Activated CD4-positive, alpha-beta T cell treated with anti-CD3 and anti-CD28 coated beads for 24 hours (primary cell): ENCODE measurements around the gene RSL24D1.

Source experiments
- DNase-seq, 2 donors: peaks; one replicate each; pipeline ENCODE4 v3.0.0-alpha.2; 2020; ENCODE audit warnings: low read depth in 2 of 2

The RSL24D1 gene

DNA sequence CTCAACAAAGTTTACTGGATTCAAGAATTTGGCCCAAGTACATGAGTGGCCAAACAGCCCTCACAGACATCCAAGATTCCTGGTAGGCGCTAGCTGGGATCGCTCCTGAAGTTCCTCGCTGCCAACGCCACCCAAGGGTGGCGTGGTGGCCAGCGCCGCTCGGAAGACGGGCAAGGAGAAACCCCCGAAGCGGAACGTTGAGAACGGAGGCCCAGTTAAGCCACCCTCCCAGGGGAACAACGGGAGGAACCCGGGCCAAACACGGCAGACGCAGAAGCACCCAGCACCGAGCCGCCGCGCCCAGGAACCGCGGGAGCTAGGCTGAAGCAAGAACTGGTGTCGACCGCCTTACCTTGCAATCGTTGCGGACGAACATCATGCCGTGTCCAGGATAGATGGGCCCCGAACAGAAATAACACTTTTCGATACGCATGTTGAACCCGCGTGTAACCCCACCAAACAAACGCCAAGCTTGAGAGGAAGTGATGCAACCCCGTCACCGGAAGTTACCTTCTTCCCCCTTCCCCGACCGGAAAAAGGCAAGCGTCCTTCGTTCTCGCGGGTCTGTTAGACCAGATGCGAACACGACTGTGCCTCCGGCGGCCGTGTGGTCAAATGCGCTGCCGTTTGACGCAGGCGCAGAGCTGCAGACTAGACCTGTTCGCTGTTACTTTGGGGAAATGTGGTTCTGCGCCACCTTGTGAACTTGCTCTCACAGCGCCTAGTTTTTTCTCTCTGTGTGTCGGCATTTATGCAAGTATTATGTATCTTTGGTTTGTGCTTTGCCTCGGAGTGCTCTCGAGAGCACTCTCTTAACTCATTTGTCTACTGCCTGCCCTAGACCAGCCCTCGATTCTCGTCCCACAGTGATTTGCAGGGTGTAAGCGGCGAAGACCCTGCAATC lies at the start of gene RSL24D1:
TSS of gene RSL24D1 (minus strand) at position 484 of the 904 bp plus-strand sequence. CDS start at position 433, 51 bp downstream.
- DNase-seq: peak; percentile 89 to 90

DNA sequence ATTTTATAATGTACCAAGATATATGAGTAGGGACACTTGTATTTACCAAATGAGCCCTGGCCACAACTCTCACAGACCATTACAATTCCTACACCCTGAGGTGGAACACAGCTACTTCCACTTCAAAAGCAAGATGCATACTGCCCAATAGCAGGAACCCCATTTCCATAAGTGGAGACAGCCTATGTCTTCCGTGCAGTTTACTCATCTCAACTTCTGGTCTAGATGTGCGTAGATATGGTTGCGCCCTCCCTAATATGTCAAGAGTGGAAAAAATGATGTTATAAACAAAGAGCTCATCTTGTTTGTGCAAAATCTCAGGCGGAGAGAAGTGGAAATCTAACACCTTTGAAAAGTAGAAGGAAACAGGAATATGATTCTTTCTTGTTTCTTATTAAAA lies 48.3 kb upstream of the RSL24D1 start:
- DNase-seq: no peak

DNA sequence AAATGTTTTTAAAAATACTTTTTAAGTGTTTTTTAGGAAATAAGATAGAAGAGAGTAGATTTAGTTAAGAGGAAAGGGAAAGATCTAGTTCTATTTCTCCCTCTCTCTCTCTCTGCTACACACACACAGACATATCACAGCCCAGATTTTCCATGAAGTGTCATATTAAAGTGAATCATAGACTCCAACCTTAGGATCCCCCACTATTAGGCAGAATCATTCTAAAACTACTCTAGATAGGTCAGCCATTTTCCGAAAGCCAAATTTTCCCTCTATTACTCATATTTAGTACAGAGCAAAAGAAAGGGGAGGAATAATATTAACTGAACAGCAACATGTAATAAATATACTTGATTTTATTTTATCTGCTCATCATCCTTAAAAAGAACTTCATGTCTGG lies 45.1 kb upstream of the RSL24D1 start:
- no peak for DNase-seq

GRCh38 chr15:55241186-55241585 lies 44.4 kb upstream of the RSL24D1 start:
- DNase-seq: no peak

- DNase-seq: no peak
Observed at GRCh38 chr15:55240125-55240760, 43.5 kb upstream of the RSL24D1 start.

GRCh38 chr15:55239440-55240124 lies 42.8 kb upstream of the RSL24D1 start:
- no peak for DNase-seq

DNA sequence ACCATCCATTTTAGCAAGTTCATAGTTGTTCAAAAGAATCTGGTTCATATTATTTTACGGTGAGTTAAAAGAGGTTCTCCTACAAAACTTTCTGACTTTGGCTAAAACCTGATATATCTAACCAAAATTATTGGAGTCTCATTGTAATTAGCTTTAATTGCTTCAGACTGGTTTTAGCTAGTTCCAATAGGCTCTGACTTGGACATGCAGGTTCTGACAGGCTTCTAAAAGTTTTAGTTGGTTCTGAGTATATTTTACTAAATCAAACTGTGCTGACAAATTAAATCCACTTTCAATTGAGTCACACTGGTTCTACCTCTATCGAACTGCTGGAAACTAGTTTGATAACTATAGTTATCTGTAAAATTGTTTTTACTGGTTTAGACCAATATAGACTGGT lies 42.1 kb upstream of the RSL24D1 start:
- DNase-seq: no peak

GRCh38 chr15:55237219-55238130 lies 40.7 kb upstream of the RSL24D1 start:
- no peak for DNase-seq

DNA sequence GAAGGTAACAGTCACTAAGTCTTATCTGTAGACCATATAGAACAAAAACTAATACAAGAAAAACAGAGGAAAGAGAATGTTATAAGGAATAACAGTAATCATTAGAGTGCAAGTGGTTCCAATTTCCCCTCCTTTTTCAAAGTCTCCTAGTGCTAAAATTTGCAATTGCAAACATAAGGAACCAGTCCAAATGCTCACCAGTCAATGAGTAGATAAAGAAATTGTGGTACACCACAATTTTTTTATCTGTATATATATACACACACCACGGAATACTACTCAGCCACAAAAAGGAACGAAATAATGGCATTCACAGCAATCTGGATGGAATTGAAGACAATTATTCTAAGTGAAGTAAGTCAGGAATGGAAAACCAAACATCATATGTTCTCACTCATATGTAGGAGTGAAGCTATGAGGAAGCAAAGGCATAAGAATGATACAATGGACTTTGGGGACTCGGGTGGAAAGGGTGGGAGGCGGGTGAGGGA lies 38.9 kb upstream of the RSL24D1 start:
- no peak for DNase-seq

DNA sequence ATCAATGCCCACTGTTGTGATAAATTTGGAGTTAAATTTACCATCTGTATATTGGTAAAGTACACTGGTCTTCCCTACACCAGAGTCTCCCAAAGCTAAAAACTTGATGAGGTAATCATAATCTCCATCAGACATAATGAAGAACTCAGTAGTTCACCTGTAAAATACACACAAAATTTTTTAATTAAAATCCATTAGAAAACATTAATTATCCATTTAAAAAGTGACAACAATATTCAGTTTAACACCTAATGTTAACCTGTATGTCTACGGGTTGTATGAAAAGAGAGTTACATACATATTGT lies 38.0 kb upstream of the RSL24D1 start:
- DNase-seq: no peak

- DNase-seq: no peak
Observed at GRCh38 chr15:55234104-55234799, 37.5 kb upstream of the RSL24D1 start.

DNA sequence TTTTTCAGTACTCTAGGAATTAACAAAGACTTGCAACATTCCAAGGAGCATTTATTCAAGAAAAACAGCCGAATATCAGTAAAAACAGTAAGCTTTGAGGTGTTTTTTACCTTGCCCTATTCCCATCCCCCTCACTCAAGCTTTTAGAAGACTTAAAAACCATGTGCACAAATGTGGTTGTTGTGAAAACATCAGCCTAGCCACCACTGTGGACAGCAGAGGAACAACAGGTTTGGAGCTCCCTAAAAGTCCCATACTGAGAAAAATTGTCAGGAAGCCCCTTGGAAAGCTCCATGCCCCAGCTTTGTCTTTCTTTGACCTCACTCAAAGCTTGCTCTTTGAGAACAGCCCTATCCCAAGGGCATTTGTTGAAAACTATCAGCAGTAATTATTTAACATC lies 34.7 kb upstream of the RSL24D1 start:
- DNase-seq: no peak

DNA sequence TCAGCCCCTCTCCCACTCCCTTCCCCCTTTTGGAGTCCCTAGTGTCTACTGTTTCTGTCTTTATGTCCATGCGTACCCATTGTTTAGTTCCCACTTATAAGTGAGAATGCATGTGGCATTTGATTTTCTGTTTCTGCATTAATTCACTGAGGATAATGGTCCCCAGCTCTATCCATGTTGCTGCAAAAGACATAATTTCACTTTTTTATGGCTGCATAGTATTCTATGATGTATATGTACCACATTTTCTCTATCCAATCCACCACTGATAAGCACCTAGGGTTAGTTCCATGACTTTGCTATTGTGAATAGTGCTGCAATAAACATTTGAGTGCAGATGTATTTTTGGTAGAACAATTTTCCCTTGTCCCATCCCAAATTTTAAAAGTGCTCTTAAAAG lies 34.2 kb upstream of the RSL24D1 start:
- no peak for DNase-seq

GRCh38 chr15:55230051-55230670 lies 33.4 kb upstream of the RSL24D1 start:
- DNase-seq: no peak

- DNase-seq: no peak
Observed at GRCh38 chr15:55226127-55226526, 29.4 kb upstream of the RSL24D1 start.

GRCh38 chr15:55224892-55225291 lies 28.2 kb upstream of the RSL24D1 start:
- DNase-seq: no peak

GRCh38 chr15:55222588-55222987 lies 25.8 kb upstream of the RSL24D1 start:
- no peak for DNase-seq

GRCh38 chr15:55221090-55222011 lies 24.6 kb upstream of the RSL24D1 start:
- no peak for DNase-seq

DNA sequence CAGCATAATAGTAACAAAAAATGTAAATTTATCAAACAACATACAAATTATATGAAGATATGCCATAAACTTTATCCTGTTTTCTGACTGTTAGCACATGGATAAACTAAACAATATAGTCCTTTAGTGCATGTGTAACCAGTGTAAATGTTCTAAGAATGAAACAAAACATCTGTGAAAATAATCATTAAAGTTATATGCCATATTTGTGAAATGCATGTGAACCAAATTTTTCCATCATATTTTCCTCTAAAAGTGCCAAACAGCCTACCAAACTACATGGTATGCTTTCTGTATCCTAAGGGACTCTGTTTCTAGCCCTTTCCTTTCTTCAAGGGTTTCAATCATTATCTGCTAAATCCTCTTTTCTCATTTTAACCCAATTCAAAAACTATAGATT lies 23.9 kb upstream of the RSL24D1 start:
- no peak for DNase-seq
